Measurements from ENCODE around the gene KCNK4. TPM values are rescaled to one million over a fixed set of nuclear protein-coding genes. Genes with fewer than 3 reads are reported as not detected.
"Not testable (repeated sequence)": the region's sequence is repeated elsewhere in the genome, so short reads cannot be mapped to it uniquely, and the experiment has no call there.

The KCNK4 gene
- total RNA-seq, 2 experiments from 2014 or later, result 0.29 TPM; not detected in 1

GRCh38 chr11:64304316-64305072 is 13.4 kb downstream of the KCNK4 start:
- ATAC-seq, result peak; percentile 40
- Mint-ChIP-seq H3K36me3 (peaks cover 7% of the 10 kb centered on the region), H3K27me3 (peaks cover 21% of the 10 kb centered on the region), H3K9me3 (ENCODE audit: low read depth) (no peaks in the 10 kb centered on the region), H3K4me1 (peaks cover 43% of the 10 kb centered on the region), H3K27ac (peak overlapping the region; percentile 98), H3K4me3 (peak overlapping the region; percentile 86)
- CTCF ChIA-PET, result interaction anchor here (0.6 to 7.2 kb wide), 29 partner anchors 10 to 466 kb away, joined by 3 to 188 read pairs (median 4); partner anchors contain the start of genes BAD, CCDC88B, FERMT3 and FKBP2
- peak; percentile 97 for DNase-seq

- ATAC-seq, result peak; percentile 77
- peak; percentile 100 for DNase-seq
- CTCF ChIA-PET, result interaction anchor here (0.7 to 7.2 kb wide), 22 partner anchors 9 to 467 kb away, joined by 3 to 188 read pairs (median 5); partner anchors contain the start of genes BAD, FERMT3, FKBP2 and GPR137
Observed at GRCh38 chr11:64305075-64305690, 14.1 kb downstream of the KCNK4 start, which contains the start of gene ESRRA. Gene ESRRA (plus strand): TSS chr11:64305524. CDS start chr11:64307180, 1,656 bp downstream.

DNA sequence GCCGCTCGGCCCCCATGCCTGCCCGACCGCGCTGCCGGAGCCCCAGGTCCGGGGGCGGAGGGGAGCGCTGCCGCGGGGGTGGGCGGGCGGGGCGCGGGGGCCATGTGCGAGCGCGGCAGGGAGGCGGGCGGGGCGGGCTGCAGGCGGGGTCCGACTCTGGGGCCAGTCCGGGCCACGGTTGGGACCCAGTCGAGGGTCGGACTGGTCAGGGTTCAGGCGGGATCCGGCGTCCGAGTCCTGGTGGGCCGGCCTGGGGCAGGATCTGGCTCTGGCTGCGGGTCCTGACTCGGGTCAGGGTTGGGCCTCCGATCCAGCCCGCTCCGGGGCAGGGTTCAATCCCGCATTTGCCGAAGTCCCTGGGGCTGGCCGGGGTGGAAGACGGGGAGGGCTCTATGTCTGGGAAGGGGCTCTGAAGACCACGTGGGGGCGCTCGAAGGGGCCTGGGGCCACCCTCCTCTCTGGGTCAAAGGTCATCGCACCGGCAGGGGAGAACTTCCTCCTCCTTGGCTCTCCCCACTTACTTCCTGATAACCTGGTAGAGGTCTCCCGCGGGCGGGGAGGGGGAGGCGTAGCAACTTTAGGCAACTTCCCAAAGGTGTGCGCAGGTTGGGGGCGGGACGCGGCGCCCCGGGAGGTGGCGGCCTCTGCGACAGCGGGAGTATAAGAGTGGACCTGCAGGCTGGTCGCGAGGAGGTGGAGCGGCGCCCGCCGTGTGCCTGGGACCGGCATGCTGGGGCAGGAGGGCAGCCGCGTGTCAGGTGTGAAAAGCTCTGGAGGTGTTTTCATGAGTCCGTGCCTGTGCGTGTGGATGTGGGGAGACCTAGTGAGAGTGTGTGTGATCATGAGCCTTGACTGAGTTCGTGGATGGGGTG is 14.8 kb downstream of the KCNK4 start:
- CTCF ChIA-PET, result interaction anchor here (2.5 to 7.2 kb wide), 7 partner anchors 11 to 101 kb away, joined by 9 to 188 read pairs (median 104); partner anchors contain the start of genes BAD, CCDC88B, FERMT3 and FKBP2
- H3K4me1 Mint-ChIP-seq, result peaks cover 40% of the 10 kb centered on the region
- peak; percentile 25 for ATAC-seq
- H3K9me3 Mint-ChIP-seq (ENCODE audit: low read depth), result no peaks in the 10 kb centered on the region
- DNase-seq, result peak; percentile 88
- peak overlapping the region; percentile 81 for H3K27ac Mint-ChIP-seq
- peak overlapping the region; percentile 95 for H3K4me3 Mint-ChIP-seq
- H3K27me3 Mint-ChIP-seq, result peaks cover 7% of the 10 kb centered on the region
- H3K36me3 Mint-ChIP-seq, result peaks cover 10% of the 10 kb centered on the region

More at GRCh38 chr11:64305075-64305690, 14.1 kb downstream of the KCNK4 start, which contains the start of gene ESRRA:
- peak within 1 kb of the TSS; percentile 95 for H3K4me3 Mint-ChIP-seq
- H3K27me3 Mint-ChIP-seq, result peaks cover 14% of the 10 kb centered on the region
- peaks cover 7% of the 10 kb centered on the region for H3K36me3 Mint-ChIP-seq
- H3K27ac Mint-ChIP-seq, result peak within 1 kb of the TSS; percentile 98
- H3K9me3 Mint-ChIP-seq (ENCODE audit: low read depth), result no peaks in the 10 kb centered on the region
- peaks cover 44% of the 10 kb centered on the region for H3K4me1 Mint-ChIP-seq

- H3K9me3 Mint-ChIP-seq (ENCODE audit: low read depth), result no peaks in the 10 kb centered on the region
- H3K4me3 Mint-ChIP-seq, result peak overlapping the region; percentile 95
- DNase-seq (no peak), ATAC-seq (no peak)
- peaks cover 5% of the 10 kb centered on the region for H3K27me3 Mint-ChIP-seq
- H3K27ac Mint-ChIP-seq, result peak overlapping the region; percentile 81
- H3K36me3 Mint-ChIP-seq, result peaks cover 12% of the 10 kb centered on the region
- peaks cover 41% of the 10 kb centered on the region for H3K4me1 Mint-ChIP-seq
- CTCF ChIA-PET, result interaction anchor here (2.5 to 7.2 kb wide), 5 partner anchors 11 to 102 kb away, joined by 9 to 169 read pairs (median 77); partner anchors contain the start of genes CCDC88B, FERMT3, FKBP2 and PLCB3
Observed at GRCh38 chr11:64306563-64306875, 15.4 kb downstream of the KCNK4 start.

DNA sequence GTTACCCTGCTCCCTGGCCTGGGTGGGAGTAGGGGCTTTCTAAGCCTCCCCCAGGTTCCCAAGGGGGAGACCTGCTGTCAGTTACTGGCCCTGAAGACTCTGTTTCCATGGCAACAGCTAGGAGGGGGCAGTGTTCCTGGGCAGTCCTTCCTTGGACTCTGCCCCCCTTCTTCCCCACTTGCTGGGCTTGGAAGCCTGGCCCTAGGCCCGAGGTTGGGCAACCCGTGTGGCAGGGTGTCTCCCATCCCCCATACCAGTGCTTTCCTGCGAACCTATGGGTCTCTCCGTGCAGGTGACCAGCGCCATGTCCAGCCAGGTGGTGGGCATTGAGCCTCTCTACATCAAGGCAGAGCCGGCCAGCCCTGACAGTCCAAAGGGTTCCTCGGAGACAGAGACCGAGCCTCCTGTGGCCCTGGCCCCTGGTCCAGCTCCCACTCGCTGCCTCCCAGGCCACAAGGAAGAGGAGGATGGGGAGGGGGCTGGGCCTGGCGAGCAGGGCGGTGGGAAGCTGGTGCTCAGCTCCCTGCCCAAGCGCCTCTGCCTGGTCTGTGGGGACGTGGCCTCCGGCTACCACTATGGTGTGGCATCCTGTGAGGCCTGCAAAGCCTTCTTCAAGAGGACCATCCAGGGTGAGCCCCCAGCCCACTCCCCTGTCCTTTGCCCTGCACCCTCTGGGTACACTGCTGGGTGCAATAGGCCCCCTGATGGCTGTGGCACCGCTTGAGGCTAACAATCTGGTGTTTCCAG is 15.9 kb downstream of the KCNK4 start:
- H3K27me3 Mint-ChIP-seq, result peaks cover under 1% of the 10 kb centered on the region
- H3K4me3 Mint-ChIP-seq, result peak overlapping the region; percentile 95
- CTCF ChIA-PET, result interaction anchor here (1.3 to 7.2 kb wide), 6 partner anchors 10 to 103 kb away, joined by 6 to 169 read pairs (median 46); partner anchors contain the start of genes CCDC88B, FERMT3, FKBP2 and PLCB3
- peak overlapping the region; percentile 81 for H3K27ac Mint-ChIP-seq
- ATAC-seq (no peak), DNase-seq (no peak)
- H3K4me1 Mint-ChIP-seq, result peaks cover 38% of the 10 kb centered on the region
- no peaks in the 10 kb centered on the region for H3K9me3 Mint-ChIP-seq (ENCODE audit: low read depth)
- peaks cover 12% of the 10 kb centered on the region for H3K36me3 Mint-ChIP-seq

DNA sequence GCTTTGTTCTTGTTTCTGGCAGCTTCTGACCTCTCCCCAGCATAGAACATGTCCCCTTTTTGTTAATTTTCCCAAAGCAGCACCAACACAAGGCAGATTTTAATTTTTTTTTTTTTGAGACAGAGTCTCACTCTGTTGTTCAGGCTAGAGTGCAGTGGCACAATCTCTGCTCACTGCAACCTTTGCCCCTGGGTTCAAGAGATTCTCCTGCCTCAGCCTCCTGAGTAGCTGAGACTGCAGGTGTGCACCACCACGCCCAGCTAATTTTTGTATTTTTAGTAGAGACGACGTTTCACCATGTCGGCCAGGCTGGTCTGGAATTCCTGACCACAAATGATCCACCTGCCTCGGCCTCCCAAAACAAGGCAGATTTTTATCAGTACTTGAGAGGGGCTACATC is 16.7 kb downstream of the KCNK4 start:
- peaks cover 14% of the 10 kb centered on the region for H3K36me3 Mint-ChIP-seq
- peaks cover 45% of the 10 kb centered on the region for H3K4me1 Mint-ChIP-seq
- CTCF ChIA-PET, result interaction anchor here (1.3 to 2.5 kb wide), 3 partner anchors 10 to 34 kb away, joined by 6 to 15 read pairs (median 9); partner anchors contain the start of genes CCDC88B, PRDX5 and TRMT112
- not testable (repeated sequence) for H3K27me3 Mint-ChIP-seq; DNase-seq; H3K9me3 Mint-ChIP-seq (ENCODE audit: low read depth); ATAC-seq
- H3K4me3 Mint-ChIP-seq, result peak overlapping the region; percentile 40
- H3K27ac Mint-ChIP-seq, result peak overlapping the region; percentile 2

DNA sequence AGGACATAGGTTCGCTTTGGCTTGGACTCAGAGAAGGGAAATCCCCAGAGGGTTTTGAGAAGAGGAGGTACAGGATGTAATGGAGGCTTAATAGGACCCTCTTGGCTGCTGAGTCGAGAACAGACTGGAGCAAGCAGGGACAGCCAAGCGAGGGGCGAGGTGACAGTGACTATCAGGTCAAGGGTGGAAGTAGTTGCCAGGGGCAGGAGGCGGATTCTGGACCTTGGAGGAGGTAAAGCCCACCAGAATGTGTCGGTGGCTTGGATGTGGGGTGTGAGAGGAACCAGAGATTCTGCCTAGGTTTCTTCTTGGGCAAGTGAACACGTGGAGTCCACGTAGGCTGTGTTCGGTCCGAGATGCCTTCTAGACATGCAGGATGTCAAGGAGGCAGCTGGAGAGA is 21.8 kb downstream of the KCNK4 start:
- ATAC-seq (no peak), DNase-seq (no peak)
- H3K36me3 Mint-ChIP-seq, result peaks cover 23% of the 10 kb centered on the region
- H3K27me3 Mint-ChIP-seq, result no peaks in the 10 kb centered on the region
- H3K27ac Mint-ChIP-seq, result peak overlapping the region; percentile 77
- CTCF ChIA-PET, result interaction anchor here (0.9 to 3.0 kb wide), 2 partner anchors 19 kb away, joined by 4 to 13 read pairs; no protein-coding TSS in a partner anchor
- H3K9me3 Mint-ChIP-seq (ENCODE audit: low read depth), result no peaks in the 10 kb centered on the region
- H3K4me1 Mint-ChIP-seq, result peaks cover 42% of the 10 kb centered on the region
- no peak overlapping the region for H3K4me3 Mint-ChIP-seq

GRCh38 chr11:64313491-64314145 is 22.5 kb downstream of the KCNK4 start:
- ATAC-seq (no peak), DNase-seq (no peak)
- no peaks in the 10 kb centered on the region for H3K27me3 Mint-ChIP-seq
- H3K27ac Mint-ChIP-seq, result peak overlapping the region; percentile 77
- no peak overlapping the region for H3K4me3 Mint-ChIP-seq
- CTCF ChIA-PET, result interaction anchor here (0.6 to 0.9 kb wide), 3 partner anchors 9 to 18 kb away, joined by 3 to 4 read pairs (median 3); no protein-coding TSS in a partner anchor
- H3K9me3 Mint-ChIP-seq (ENCODE audit: low read depth), result no peaks in the 10 kb centered on the region
- H3K36me3 Mint-ChIP-seq, result peaks cover 24% of the 10 kb centered on the region
- H3K4me1 Mint-ChIP-seq, result peaks cover 43% of the 10 kb centered on the region

- Mint-ChIP-seq H3K4me1 (peaks cover 47% of the 10 kb centered on the region), H3K4me3 (no peak overlapping the region), H3K27ac (peak overlapping the region; percentile 19), H3K9me3 (ENCODE audit: low read depth) (no peaks in the 10 kb centered on the region), H3K36me3 (peaks cover 23% of the 10 kb centered on the region), H3K27me3 (no peaks in the 10 kb centered on the region)
- CTCF ChIA-PET, result interaction anchor here (0.6 to 0.9 kb wide), 3 partner anchors 10 to 17 kb away, joined by 3 to 4 read pairs (median 3); no protein-coding TSS in a partner anchor
- peak; percentile 40 for DNase-seq
- no peak for ATAC-seq
Observed at GRCh38 chr11:64314146-64314804, 23.2 kb downstream of the KCNK4 start.

- Mint-ChIP-seq H3K4me1 (peaks cover 50% of the 10 kb centered on the region), H3K9me3 (ENCODE audit: low read depth) (no peaks in the 10 kb centered on the region), H3K27ac (no peak overlapping the region), H3K36me3 (peaks cover 22% of the 10 kb centered on the region), H3K27me3 (no peaks in the 10 kb centered on the region), H3K4me3 (no peak overlapping the region)
- CTCF ChIA-PET, result no interaction called here
- peak; percentile 40 for DNase-seq
- ATAC-seq, result no peak
Observed at GRCh38 chr11:64314805-64315561, 23.9 kb downstream of the KCNK4 start.
